CD4-positive, alpha-beta T cell treated with Interleukin-15 for 4 hours (primary cell): Measurements from ENCODE around the gene CBFA2T3.

ENCODE experiments used
- DNase-seq: peaks from one replicate; pipeline ENCODE4 v3.0.0-alpha.2; 2020; ENCODE audit warnings: low spot score

The CBFA2T3 gene

GRCh38 chr16:88856828-88857727 lies 119.9 kb downstream of the CBFA2T3 start, which contains the start of the genes GALNS and TRAPPC2L:
TSS of gene GALNS (minus strand) at chr16:88856947. CDS start at chr16:88856877, 70 bp downstream.
TSS of gene TRAPPC2L (plus strand) at chr16:88857127. CDS start at chr16:88857151, 24 bp downstream.
- peak; percentile 98 for DNase-seq

- no peak for DNase-seq
These were observed 120.7 kb downstream of the CBFA2T3 start for GRCh38 chr16:88856122-88856827.

GRCh38 chr16:88855736-88856121 lies 121.3 kb downstream of the CBFA2T3 start:
- DNase-seq: no peak

- no peak for DNase-seq
These were observed 121.8 kb downstream of the CBFA2T3 start for GRCh38 chr16:88855176-88855575.

GRCh38 chr16:88854306-88855111 lies 122.5 kb downstream of the CBFA2T3 start:
- DNase-seq: peak; percentile 8

- DNase-seq: no peak
These were observed 123.6 kb downstream of the CBFA2T3 start for GRCh38 chr16:88853325-88853941.

- no peak for DNase-seq
These were observed 125.4 kb downstream of the CBFA2T3 start for GRCh38 chr16:88851616-88852015.

GRCh38 chr16:88850531-88851199 lies 126.3 kb downstream of the CBFA2T3 start:
- no peak for DNase-seq

GRCh38 chr16:88848557-88848956 lies 128.4 kb downstream of the CBFA2T3 start:
- DNase-seq: no peak

- DNase-seq: no peak
These were observed 129.4 kb downstream of the CBFA2T3 start for GRCh38 chr16:88847654-88848053.

GRCh38 chr16:88846088-88846487 lies 130.9 kb downstream of the CBFA2T3 start:
- no peak for DNase-seq

- no peak for DNase-seq
These were observed 132.5 kb downstream of the CBFA2T3 start for GRCh38 chr16:88844419-88845036.

GRCh38 chr16:88843256-88843655 lies 133.8 kb downstream of the CBFA2T3 start:
- no peak for DNase-seq

- DNase-seq: no peak
These were observed 134.2 kb downstream of the CBFA2T3 start for GRCh38 chr16:88842806-88843205.

- no peak for DNase-seq
These were observed 134.7 kb downstream of the CBFA2T3 start for GRCh38 chr16:88842308-88842756.

GRCh38 chr16:88841521-88842307 lies 135.3 kb downstream of the CBFA2T3 start:
- DNase-seq: no peak

GRCh38 chr16:88840600-88841215 lies 136.3 kb downstream of the CBFA2T3 start:
- DNase-seq: no peak

- no peak for DNase-seq
These were observed 137.0 kb downstream of the CBFA2T3 start for GRCh38 chr16:88839745-88840599.
